GM23248 (cell line): ENCODE results near the gene ARHGEF25. TPM values are rescaled to one million over a fixed set of nuclear protein-coding genes. Genes with fewer than 3 reads are reported as not detected.
"Not testable (repeated sequence)": the region's sequence is repeated elsewhere in the genome, so short reads cannot be mapped to it uniquely, and the experiment has no call there.

Source experiments
- DNase-seq: peaks from one replicate; pipeline ENCODE4 v3.0.0-alpha.2; 2015
- H2AFZ ChIP-seq: fragments of 200-600 bp; sonication (generic); 2 replicates; pipeline ENCODE4 v1.6.1; 2016; ENCODE audit warnings: antibody characterized with exemption
- H3F3A ChIP-seq: fragments of 200-600 bp; sonication (generic); 2 replicates; pipeline ENCODE4 v1.6.1; 2016; ENCODE audit warnings: mild to moderate bottlenecking, antibody characterized with exemption, mixed run types; ENCODE audit not compliant: insufficient read depth
- H3K27ac ChIP-seq: fragments of 200-600 bp; sonication (generic); 2 replicates; pipeline ENCODE4 v1.5.1; 2016; ENCODE audit warnings: mild to moderate bottlenecking
- H3K27me3 ChIP-seq: fragments of 200-600 bp; sonication (generic); replicated peaks from 2 replicates; pipeline ENCODE4 v1.6.1; 2016; ENCODE audit warnings: mild to moderate bottlenecking; ENCODE audit not compliant: insufficient read depth
- H3K36me3 ChIP-seq: fragments of 200-600 bp; sonication (generic); 2 replicates; pipeline ENCODE4 v1.6.1; 2016; ENCODE audit warnings: low read depth, mild to moderate bottlenecking
- H3K4me1 ChIP-seq: fragments of 200-600 bp; sonication (generic); 2 replicates; pipeline ENCODE4 v1.6.1; 2016; ENCODE audit warnings: mild to moderate bottlenecking; ENCODE audit not compliant: insufficient read depth
- H3K4me2 ChIP-seq: fragments of 200-600 bp; sonication (generic); one replicate; pipeline ENCODE4 v1.6.1; 2016; ENCODE audit warnings: mild to moderate bottlenecking; ENCODE audit not compliant: unreplicated experiment
- H3K4me3 ChIP-seq: fragments of 200-600 bp; sonication (generic); 2 replicates; pipeline ENCODE4 v1.5.1; 2016; ENCODE audit warnings: mild to moderate bottlenecking
- H3K79me2 ChIP-seq: fragments of 200-600 bp; sonication (generic); 2 replicates; pipeline ENCODE4 v1.6.1; 2016; ENCODE audit warnings: mild to moderate bottlenecking; ENCODE audit not compliant: insufficient read depth
- H3K9ac ChIP-seq: fragments of 200-600 bp; sonication (generic); 2 replicates; pipeline ENCODE4 v1.6.1; 2016; ENCODE audit warnings: mild to moderate bottlenecking
- H3K9me2 ChIP-seq: fragments of 200-600 bp; sonication (generic); 2 replicates; pipeline ENCODE4 v1.6.1; 2016; ENCODE audit warnings: mixed run types, mild to moderate bottlenecking, moderate library complexity; ENCODE audit not compliant: insufficient read depth
- H3K9me3 ChIP-seq: fragments of 200-600 bp; sonication (generic); one replicate; pipeline ENCODE4 v1.6.1; 2017; ENCODE audit warnings: low read depth
- H4K20me1 ChIP-seq: fragments of 200-600 bp; sonication (generic); 2 replicates; pipeline ENCODE4 v1.6.0; 2016; ENCODE audit not compliant: insufficient read depth
- EZH2 ChIP-seq: fragments of 200-600 bp; sonication (generic); IDR thresholded peaks from 2 replicates; pipeline ENCODE4 v1.6.1; 2018; ENCODE audit warnings: antibody characterized with exemption, mild to moderate bottlenecking; ENCODE audit not compliant: insufficient read depth, poor library complexity, severe bottlenecking
- EZH2phosphoT487 ChIP-seq: fragments of 200-600 bp; sonication (generic); IDR thresholded peaks from 2 replicates; pipeline ENCODE4 v1.6.1; 2018; ENCODE audit warnings: antibody characterized with exemption, moderate library complexity, mild to moderate bottlenecking, low read depth; ENCODE audit not compliant: insufficient read depth
- WGBS, 2 experiments: methylation state at CpG; one replicate each; pipeline ENCODE4 v1.1.6; 2015 to 2017; ENCODE audit warnings: low lambda C conversion rate in 2 of 2, low coverage in 1 of 2; ENCODE audit errors: missing lambda C conversion rate in 2 of 2; 5-methylcytosine and 5-hydroxymethylcytosine counted together
- in situ Hi-C: fragments of 300-500 bp; cut with MboI; formaldehyde crosslinking; loops from 2 replicates; pipeline ENCODE4 v1.15.0; 2020
- polyA plus RNA-seq: library from polyadenylated mRNA; unstranded; fragments of >200 nt; fragmentation: Nextera tagmentation; extraction: Ambion mirVana; gene quantifications from 2 replicates; pipeline ENCODE4 v1.2.1, GENCODE V29; 2016
- total RNA-seq: library from RNA; depleted of rRNA; stranded (reverse); fragments of >200 nt; shearing (Covaris generic); gene quantifications from 2 replicates; pipeline ENCODE4 v1.2.3, GENCODE V29; 2014

The ARHGEF25 gene
- total and polyA plus RNA-seq, 2 experiments from 2014 or later = 0.60 to 24.2 TPM

GRCh38 chr12:57638096-57638495, 26.9 kb downstream of the ARHGEF25 start:
- Histone ChIP-seq H3F3A (no peaks in the 10 kb centered on the region), H3K79me2 (no peaks in the 10 kb centered on the region), H3K27ac (no peak overlapping the region), H3K27me3 (peaks cover 21% of the 10 kb centered on the region), H3K9me3 (no peaks in the 10 kb centered on the region), H3K4me2 (no peak overlapping the region), H3K4me1 (peaks cover 5% of the 10 kb centered on the region), H3K4me3 (no peak overlapping the region), H4K20me1 (no peaks in the 10 kb centered on the region), H3K36me3 (no peaks in the 10 kb centered on the region), H3K9me2 (no peaks in the 10 kb centered on the region), H3K9ac (no peak overlapping the region), H2AFZ (no peak overlapping the region)
- WGBS, 2 experiments = 69 to 74% methylated on average over 3 of the region's 3 CpGs
- in situ Hi-C loops = no loop called here
- no peak for DNase-seq
- TF ChIP-seq EZH2phosphoT487 = no peak
- no peak for TF ChIP-seq EZH2

- no peak overlapping the region for H3K4me2 ChIP-seq
- H3K79me2 ChIP-seq = no peaks in the 10 kb centered on the region
- in situ Hi-C loops = no loop called here
- no peaks in the 10 kb centered on the region for H4K20me1 ChIP-seq
- H3K36me3 ChIP-seq = no peaks in the 10 kb centered on the region
- DNase-seq = no peak
- H3K4me1 ChIP-seq = no peaks in the 10 kb centered on the region
- peaks cover 21% of the 10 kb centered on the region for H3K27me3 ChIP-seq
- H3K4me3 ChIP-seq = no peak overlapping the region
- no peaks in the 10 kb centered on the region for H3K9me3 ChIP-seq
- no peak for TF ChIP-seq EZH2
- TF ChIP-seq EZH2phosphoT487 = no peak
- no peak overlapping the region for H2AFZ ChIP-seq
- no peak overlapping the region for H3K9ac ChIP-seq
- no peak overlapping the region for H3K27ac ChIP-seq
- H3K9me2 ChIP-seq = no peaks in the 10 kb centered on the region
- 5 to 10% methylated on average over 7 of the region's 7 CpGs for WGBS, 2 experiments
- no peaks in the 10 kb centered on the region for H3F3A ChIP-seq
Observed at GRCh38 chr12:57640175-57641042, 29.2 kb downstream of the ARHGEF25 start.

- DNase-seq = no peak
- Histone ChIP-seq H2AFZ (no peak overlapping the region), H3F3A (no peaks in the 10 kb centered on the region), H3K79me2 (no peaks in the 10 kb centered on the region), H3K36me3 (no peaks in the 10 kb centered on the region), H3K27me3 (peaks cover 21% of the 10 kb centered on the region), H3K4me3 (no peak overlapping the region), H3K4me1 (no peaks in the 10 kb centered on the region), H3K9me2 (no peaks in the 10 kb centered on the region), H3K9ac (no peak overlapping the region), H3K27ac (no peak overlapping the region), H3K4me2 (no peak overlapping the region), H4K20me1 (no peaks in the 10 kb centered on the region), H3K9me3 (peaks cover 3% of the 10 kb centered on the region)
- WGBS, 2 experiments = 37 to 45% methylated on average over 5 of the region's 5 CpGs
- no peak for TF ChIP-seq EZH2
- no peak for TF ChIP-seq EZH2phosphoT487
- in situ Hi-C loops = no loop called here
Observed at GRCh38 chr12:57641699-57642442, 30.6 kb downstream of the ARHGEF25 start.

GRCh38 chr12:57645990-57646658, 34.9 kb downstream of the ARHGEF25 start:
- H4K20me1 ChIP-seq, H3K4me1 ChIP-seq, H2AFZ ChIP-seq, H3K79me2 ChIP-seq, H3K9me3 ChIP-seq, H3K9me2 ChIP-seq, in situ Hi-C loops, H3K9ac ChIP-seq, H3K27ac ChIP-seq, H3K4me2 ChIP-seq, DNase-seq, H3F3A ChIP-seq, H3K36me3 ChIP-seq, H3K27me3 ChIP-seq, H3K4me3 ChIP-seq: not testable (repeated sequence)
- WGBS, 2 experiments = 40% methylated on average over 13 of the region's 13 CpGs

- H2AFZ ChIP-seq, H3K9ac ChIP-seq, H3K9me2 ChIP-seq, H3K9me3 ChIP-seq, H3K27me3 ChIP-seq, H3K27ac ChIP-seq, H3K4me3 ChIP-seq, H3F3A ChIP-seq, H3K36me3 ChIP-seq, in situ Hi-C loops, H4K20me1 ChIP-seq, DNase-seq, H3K4me2 ChIP-seq, H3K4me1 ChIP-seq, H3K79me2 ChIP-seq: not testable (repeated sequence)
- 59 to 80% methylated on average over 4 to 8 of the region's 15 CpGs for WGBS, 2 experiments
Observed at GRCh38 chr12:57646659-57647049, 35.4 kb downstream of the ARHGEF25 start.
